CD4-positive, alpha-beta T cell treated with Interleukin-17A for 1 hour (primary cell): Measurements from ENCODE around the gene SLC4A5.
A peak's percentile ranks its signal among the peaks of the same experiment; 100 is the strongest.
"Not testable (repeated sequence)": the region's sequence is repeated elsewhere in the genome, so short reads cannot be mapped to it uniquely, and the experiment has no call there.

Experiments
- DNase-seq: peaks from one replicate; pipeline ENCODE4 v3.0.0-alpha.2; 2020

The SLC4A5 gene

GRCh38 chr2:74225698-74226459 lies 117.3 kb downstream of the SLC4A5 start:
- no peak for DNase-seq

- no peak for DNase-seq
Observed at GRCh38 chr2:74223941-74224770, 119.1 kb downstream of the SLC4A5 start.

DNA sequence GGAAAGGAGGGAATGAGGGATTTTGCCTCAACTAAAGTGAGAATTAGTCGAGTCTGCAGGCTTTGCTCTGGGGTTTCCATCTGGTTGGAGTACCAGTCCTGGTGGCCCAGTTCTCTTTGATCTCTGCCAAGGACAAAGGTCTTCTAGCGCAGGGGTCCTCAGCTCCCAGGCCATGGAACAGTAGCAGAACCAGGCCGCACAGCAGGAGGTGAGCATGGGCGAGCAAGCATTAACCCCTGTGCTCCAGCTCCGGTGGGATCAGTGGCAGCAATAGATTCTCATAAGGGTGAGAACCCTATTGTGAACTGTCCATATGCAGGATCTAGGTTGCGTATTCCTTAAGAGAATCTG lies 120.9 kb downstream of the SLC4A5 start:
- no peak for DNase-seq

GRCh38 chr2:74221604-74222299 lies 121.5 kb downstream of the SLC4A5 start:
- DNase-seq = no peak

GRCh38 chr2:74221091-74221490 lies 122.1 kb downstream of the SLC4A5 start:
- no peak for DNase-seq

DNA sequence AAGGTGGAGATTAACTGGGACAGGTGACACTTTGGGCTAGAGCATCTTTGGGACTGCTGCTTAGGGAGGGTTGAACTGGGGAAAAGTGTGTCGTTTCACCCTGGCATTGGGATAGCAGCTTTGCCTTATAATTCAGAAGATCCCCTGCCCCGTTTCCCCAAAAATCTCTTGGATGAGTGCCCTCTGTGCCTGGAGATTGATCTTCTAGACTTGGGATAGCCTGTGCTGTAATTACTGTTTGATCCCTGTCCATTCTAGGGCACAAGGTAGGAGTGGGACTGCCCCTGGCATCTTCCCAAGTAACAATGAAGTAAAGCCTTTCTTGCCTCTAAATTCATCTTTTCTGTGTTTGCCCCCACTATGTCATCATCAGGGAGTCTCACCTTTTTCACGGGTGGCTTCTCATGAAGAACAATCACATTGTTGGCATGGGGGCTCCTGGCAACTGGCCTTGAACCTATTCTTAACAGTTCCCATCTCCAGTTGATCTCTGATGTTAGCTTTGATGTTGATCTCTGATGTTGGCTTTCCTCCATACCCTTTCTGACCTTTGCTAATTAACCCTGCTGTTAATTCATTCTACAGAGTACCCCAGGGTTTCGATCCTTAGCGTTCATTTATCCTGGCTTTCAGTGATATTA lies 123.2 kb downstream of the SLC4A5 start:
- no peak for DNase-seq

DNA sequence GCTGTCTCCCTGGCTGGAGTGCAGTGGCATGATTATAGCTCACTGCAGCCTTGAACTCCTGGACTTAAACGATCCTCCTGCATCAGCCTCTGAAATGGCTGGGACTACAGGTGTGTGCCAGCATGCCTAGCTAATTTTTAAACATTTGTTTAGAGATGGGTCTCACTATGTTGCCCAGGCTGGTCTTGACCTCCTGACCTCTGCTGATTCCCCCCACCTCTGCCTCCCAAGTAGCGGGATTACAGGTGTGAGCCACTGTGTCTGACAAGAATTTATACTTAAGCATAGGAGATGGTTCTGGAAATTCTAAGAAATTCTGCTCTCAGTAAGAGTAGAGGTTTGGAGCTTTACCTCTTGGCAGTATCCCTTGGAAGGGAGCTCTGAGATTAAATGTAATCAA lies 126.6 kb downstream of the SLC4A5 start:
- DNase-seq = no peak

- not testable (repeated sequence) for DNase-seq
Observed at GRCh38 chr2:74215771-74216170, 127.4 kb downstream of the SLC4A5 start.

GRCh38 chr2:74212702-74213410 lies 130.4 kb downstream of the SLC4A5 start:
- no peak for DNase-seq

- peak; percentile 67 for DNase-seq
Observed at GRCh38 chr2:74206180-74206688, 137.0 kb downstream of the SLC4A5 start.

DNA sequence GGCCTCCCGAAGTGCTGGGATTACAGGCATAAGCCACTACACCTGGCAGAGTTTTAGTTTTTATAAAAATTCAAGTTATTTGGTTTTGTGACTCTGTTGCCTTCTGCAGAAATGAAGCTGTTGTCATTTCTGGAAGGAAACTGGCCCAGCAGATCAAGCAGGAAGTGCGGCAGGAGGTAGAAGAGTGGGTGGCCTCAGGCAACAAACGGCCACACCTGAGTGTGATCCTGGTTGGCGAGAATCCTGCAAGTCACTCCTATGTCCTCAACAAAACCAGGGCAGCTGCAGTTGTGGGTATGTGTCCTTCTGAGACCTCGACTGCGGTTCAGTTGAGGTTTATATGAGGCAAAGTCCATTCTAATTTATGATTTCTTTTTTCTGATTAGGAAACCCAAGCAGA lies 137.6 kb downstream of the SLC4A5 start:
- DNase-seq = peak; percentile 39

DNA sequence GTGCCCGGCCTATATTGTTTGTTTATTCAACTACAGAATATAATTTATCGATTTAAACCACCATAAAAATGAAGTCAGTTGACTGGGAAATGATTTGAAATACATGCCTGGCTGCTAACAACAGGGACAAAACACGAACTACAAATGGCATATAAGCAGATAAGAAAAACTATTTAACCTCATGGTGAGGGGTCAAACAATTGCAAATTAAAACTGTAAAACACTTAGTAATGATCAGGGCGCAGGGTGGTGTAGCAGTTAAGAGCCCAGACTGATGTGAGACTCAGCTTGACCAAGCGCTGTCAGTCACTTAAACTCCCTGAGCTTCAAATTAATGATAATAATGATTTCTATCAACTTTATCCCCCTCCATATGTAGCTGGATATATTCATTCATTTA lies 138.1 kb downstream of the SLC4A5 start:
- DNase-seq = no peak

GRCh38 chr2:74204436-74204835 lies 138.8 kb downstream of the SLC4A5 start:
- DNase-seq = no peak

DNA sequence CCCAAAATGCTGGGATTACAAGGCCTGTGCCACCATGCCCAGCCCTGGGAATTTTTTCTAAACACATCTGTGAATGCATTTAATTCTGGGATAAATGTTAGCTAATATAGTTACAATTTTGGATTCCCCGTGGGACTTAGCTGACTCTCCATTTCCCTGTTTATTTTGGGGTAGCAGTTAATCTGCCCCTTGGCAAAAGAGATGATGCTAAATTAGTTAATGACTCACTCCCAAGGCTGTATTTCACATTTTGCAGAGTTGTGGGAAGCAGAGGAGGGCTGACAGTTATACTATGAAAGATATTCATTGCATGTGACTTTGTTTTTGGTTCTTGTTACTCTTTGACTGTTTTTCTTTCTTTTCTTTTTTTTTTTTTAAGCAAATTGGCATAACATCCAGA lies 141.6 kb downstream of the SLC4A5 start:
- DNase-seq = no peak

DNA sequence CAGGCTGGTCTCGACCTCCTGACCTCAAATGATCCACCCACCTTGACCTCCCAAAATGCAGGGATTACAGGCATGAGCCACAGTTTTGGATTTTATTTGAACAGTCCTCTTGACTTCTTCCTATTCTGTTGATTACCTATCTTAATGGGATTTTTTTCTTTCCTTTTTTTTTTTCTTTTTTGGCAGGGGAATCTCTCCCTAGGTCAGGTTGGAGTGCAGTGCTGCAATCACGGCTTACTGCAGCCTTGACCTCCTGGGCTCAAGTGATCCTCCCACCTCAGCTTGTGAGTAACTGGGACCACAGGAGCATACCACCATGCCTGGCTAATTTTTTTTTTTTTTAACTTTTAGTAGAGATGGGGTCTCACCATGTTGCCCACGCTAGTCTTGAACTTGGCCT lies 142.0 kb downstream of the SLC4A5 start:
- no peak for DNase-seq

GRCh38 chr2:74199871-74200305 lies 143.3 kb downstream of the SLC4A5 start:
- no peak for DNase-seq

DNA sequence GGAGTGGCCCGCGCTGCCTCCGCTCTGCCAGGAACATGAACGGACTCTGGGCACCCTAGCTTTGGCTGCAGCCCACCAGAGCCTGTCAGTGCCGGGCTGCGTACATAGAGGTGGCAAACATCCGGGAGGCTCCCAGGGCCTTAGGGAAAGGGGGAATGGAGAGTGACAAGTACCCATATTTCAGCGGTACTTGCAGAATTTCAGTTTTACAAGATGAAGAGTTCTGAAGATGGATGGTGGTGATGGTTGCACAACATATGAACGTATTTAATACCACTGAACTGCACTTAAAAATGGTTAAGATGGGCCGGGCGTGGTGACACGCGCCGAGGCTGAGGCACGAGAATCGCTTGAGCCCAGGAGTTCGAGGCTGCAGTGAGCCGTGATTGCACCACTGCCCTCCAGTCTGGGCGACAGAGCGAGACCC lies 143.9 kb downstream of the SLC4A5 start:
- DNase-seq = no peak

DNA sequence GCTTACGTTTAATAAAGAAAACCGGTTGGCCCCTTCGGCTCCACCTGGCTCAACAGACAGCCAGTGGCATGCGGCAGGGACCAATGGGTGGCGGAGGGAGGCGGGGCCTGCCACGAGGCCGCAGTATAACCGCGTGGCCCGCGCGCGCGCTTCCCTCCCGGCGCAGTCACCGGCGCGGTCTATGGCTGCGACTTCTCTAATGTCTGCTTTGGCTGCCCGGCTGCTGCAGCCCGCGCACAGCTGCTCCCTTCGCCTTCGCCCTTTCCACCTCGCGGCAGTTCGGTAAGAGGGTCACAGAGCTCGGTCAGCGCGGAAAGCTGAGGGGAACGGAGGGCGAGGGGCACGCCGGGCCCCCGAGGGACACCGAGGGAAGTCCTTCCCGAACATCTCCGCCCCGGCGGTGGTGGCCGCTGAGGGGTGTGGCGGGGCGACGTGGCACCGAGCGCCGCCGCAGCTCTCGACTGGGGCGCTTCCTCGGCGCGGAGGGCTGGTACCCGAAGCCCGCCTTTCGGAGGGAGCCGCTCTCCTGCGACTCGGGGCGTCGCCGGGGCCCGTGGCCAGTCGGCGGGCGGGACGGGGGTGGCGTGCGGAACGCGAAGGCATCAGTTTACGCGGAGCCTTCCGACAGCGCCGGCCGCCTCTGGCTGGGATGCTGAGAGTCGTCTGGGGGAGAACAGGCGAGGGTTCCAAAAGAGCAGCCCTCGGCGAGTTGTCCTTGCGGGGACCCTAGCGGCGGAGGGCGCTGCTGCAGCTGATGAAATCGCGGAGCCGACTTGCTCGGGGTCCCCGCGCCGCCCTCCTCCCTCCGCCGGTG lies 144.5 kb downstream of the SLC4A5 start, which contains the start of gene MTHFD2:
MTHFD2 (plus strand) TSS at position 155 of the 814 bp plus-strand sequence; CDS start at position 182, 27 bp downstream.
- DNase-seq = peak; percentile 94

DNA sequence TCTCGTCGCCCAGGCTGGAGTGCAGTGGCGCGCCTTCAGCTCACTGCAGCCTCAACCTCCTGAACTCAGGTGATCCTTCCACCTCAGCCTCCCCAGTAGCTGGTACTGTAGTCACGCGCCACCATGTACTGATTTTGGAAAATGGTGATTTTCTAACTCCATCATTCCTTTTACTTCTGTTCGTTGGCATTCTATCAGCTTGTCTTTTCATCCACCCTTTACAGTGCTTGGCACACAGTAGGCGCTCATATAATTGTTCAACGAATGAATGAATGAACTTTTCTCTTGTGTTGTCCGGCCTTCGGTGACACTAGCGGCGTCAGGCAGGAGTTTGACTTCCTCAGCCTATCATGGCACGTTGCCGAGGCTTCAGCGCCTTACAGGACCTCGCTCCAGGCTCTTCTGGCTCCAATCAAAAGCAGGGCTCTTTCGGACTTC lies 145.2 kb downstream of the SLC4A5 start:
- no peak for DNase-seq

GRCh38 chr2:74197049-74197448 lies 146.2 kb downstream of the SLC4A5 start:
- DNase-seq = no peak

GRCh38 chr2:74194799-74195198 lies 148.4 kb downstream of the SLC4A5 start:
- no peak for DNase-seq
